ENCODE data around the gene TMEM151B. TPM values are rescaled to one million over a fixed set of nuclear protein-coding genes. Genes with fewer than 3 reads are reported as not detected.

Gene TMEM151B
- total RNA-seq, 1 donor from 2014 or later = not detected

DNA sequence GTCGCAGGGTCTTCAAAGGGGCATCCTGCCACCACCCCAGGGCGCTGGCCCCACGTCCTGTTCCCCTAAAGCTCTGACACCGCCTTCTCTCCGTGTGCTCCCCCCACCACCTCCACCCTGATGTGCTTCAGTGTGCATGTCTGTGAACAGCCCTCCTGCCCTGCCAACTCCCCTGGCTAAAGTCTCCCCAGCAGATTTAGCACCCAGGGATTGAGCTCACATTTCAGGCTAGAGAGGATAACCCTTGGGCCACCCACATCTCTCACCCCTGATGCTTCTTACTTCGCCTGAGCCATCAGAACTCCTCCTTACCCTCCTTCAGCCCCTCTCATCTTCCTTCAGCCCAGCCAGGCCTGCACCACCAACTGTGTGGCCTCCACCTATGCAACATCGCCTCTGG lies 7.5 kb downstream of the TMEM151B start:
- no peak for DNase-seq (ENCODE audit: low spot score)

DNA sequence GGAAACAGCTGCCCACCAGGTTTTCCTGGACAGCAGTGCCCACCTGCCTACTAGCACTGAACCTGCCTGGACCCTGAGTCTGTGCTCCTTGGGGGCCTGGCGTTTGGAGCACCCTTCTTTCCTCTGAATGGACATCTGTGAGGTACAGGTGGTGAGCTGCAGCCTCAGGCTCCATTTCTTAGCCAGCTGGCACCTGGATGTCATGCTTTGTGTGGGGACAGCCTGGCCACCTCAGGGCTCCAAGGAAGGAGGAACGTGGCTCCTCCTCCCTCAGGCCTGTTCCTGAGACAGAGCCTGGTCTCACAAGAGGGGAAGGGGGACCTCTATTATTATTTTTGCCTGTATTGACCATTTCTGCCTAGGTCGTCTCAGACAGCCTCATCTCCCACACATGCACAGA lies 8.1 kb downstream of the TMEM151B start:
- no peak for DNase-seq (ENCODE audit: low spot score)

DNA sequence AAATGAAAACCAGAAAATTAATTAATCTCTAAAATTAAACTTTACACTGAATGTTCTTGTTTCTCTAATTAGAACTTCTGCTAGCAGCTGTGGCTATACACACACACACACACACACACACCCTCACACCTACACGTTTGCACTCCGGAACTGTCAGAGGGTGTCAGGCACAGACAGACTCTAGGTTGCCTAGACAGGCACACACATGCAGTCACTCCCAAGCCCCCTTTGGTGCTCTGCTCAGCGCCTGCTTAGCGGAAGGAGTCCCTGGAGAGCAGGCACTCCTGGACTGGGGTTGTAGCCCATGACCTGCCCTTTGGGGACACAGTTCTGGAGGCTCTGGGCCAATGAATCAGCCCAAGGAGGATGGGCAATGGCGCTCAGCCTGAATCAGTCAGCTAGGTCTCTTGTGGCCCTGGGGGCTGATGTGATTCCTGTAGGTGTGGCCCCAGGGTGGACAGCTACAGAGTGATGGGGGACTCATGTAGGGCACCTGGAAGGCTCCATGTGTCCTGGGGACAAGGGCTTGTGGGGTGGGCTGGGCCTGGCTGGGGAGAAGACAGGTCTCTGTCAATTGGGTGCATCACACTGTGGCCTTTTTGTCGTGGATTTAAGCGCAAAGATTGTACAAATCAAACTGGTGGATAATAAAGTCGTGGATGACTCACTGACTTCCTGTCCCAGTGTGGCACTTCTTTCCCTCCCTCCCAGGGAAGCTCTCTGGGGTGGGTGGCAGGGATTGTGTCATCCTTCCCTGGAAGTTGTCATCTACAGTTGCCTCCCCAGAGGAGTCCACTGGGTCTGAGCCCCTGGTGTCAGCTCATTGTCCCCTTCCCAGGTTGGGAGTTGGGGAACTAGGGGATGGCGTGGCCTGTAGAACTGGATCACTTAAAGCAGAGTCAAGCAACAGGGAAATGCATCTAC lies 8.8 kb downstream of the TMEM151B start:
- DNase-seq (ENCODE audit: low spot score) = no peak

DNA sequence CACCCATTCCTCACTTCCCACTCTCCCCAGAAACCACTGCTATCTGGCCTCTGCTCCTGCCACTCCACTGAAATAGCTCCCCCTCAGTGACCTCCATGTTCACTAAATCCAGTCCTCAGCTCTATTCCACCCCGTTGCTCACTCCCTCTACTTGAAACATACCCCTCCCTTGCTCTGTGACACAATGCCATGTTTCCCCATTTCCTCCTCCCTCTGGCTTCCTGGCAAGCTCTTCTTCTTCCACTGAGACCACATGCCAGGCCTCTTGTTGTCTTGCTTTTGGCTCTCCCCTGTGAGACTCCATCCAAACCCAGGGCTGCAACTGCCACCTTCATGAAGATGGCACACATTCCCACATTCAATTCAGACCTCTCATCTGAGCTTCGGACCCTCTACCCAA lies 13.9 kb downstream of the TMEM151B start:
- no peak for DNase-seq (ENCODE audit: low spot score)

DNA sequence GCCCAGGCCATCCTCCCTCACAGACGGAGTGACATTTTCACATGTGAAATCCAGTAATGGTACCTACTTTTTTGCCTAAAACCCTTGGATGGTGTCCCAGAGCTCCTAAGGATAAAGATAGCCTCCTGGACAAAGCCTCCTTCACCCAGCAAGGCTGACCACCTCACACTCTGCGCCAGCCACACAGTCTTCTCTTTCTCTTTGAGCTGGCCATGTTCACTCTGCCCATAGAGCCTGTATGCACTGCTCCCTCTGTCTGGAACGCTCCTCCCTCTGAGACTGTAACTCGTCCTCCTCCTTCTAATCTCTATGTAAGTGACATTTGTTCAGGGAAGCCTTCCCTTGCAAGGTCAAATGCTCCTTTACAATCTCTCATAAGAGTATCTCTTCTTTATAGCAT lies 14.6 kb downstream of the TMEM151B start:
- DNase-seq (ENCODE audit: low spot score) = no peak

DNA sequence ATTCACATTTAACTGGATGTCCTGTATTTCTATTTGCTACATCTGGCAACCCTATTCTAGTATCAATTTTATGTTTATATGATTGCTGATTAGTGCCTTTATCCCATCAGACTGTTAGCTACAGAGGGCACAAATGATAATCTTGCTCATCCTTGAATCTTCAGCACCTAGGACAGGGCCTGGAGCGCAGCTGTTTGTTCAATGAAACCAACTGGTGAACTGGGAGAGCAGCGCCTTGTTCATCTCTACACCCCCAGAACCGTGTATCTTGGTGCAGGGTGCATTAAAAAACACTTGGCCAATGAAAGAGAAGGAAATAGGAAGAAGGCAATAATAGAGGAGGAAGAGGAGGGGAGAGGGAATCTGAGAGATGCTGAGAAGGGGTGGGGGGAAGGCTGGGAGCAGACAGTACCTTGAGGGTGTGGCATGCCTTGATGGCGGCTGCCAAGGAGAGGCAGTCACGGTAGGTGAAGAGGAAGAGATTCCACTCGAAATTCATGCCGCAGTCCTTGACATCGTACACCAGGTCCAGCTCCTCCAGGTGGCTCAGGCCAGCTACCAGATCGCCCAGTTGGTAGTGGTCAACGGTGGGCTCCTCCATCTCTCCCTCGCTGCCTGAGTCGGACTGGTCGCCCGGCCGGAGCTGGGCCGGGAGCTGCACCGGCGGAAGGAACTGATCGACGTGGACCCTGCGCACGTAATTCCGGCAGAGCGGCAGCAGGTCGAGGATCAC lies 15.5 kb downstream of the TMEM151B start:
- DNase-seq (ENCODE audit: low spot score) = no peak

DNA sequence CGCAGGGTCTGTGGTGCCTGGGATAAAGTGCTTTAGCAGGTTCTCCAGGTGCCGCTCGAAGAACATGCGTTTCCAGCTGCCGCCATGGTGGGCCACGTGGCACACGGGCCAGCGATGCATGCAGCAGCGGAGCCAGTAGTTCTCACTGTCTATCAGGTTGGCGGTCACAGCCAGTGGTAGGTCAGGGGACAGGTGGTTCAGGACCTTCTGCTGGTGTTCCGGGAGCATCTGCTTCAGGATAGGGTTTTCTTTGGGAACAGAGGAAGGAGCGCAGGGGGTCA lies 16.0 kb downstream of the TMEM151B start:
- no peak for DNase-seq (ENCODE audit: low spot score)

DNA sequence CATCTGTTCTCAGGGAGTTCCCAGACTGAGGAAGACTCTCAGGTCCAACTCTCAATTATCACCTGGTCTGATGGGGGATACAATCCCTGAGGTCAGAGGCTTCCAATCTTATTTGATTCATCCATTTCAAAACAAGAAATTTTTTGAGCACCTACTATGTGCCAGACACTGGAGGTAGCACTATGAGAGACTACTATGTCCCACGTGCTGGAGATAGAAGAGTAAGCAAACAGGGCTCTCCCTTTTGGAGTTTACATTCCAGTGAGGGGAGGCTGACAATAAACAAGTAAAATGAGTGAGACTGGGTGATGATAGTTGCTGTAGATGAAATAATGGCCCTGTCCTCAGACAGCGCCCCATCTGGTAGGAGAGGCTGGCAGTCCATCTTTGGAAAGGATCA lies 16.5 kb downstream of the TMEM151B start:
- no peak for DNase-seq (ENCODE audit: low spot score)

DNA sequence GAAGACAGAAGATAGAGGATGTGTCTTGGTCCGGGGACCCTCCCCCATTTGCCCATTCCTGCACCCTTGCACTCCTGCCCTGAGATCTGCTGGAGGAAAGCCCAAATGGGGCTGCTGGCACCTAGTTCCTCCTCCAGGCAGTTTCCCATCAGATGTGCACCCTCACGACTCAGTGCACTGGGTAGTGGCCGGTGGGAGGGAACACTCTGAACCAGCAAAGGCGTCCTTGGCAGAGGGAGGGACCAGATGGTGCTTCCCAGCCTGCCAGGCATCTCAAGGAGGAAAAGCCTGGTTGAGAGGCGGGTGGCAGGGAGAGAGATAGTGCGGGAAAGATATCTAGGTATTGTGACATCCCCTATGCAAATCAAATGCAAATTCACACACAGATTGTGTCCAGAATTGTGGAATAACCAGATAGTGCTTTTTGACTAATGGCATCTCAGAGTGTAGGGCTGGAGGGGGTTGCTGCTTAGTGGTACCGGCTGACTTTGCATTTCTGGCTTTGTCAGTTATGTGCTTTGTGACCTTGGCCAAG lies 19.5 kb downstream of the TMEM151B start:
- DNase-seq (ENCODE audit: low spot score) = no peak

DNA sequence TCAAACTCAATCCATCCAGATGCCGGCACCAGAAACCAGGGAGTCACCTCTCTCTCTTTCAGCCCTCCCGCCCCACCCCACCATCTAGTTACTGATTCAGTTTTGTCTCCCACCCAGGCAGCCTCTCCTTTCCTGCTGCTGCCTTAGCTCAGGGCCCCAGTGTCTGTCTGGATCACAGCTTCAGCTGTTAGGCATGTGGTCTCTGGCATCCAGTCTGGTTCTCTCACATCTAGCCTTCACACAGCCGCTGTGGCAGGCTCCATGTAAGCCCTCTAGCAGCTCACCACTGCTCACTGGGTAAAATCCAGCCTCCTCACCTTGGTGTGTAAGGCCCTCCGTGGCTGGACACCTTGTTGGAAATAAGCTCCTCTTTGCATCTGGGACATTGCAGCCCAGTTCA lies 21.6 kb downstream of the TMEM151B start:
- DNase-seq (ENCODE audit: low spot score) = no peak

DNA sequence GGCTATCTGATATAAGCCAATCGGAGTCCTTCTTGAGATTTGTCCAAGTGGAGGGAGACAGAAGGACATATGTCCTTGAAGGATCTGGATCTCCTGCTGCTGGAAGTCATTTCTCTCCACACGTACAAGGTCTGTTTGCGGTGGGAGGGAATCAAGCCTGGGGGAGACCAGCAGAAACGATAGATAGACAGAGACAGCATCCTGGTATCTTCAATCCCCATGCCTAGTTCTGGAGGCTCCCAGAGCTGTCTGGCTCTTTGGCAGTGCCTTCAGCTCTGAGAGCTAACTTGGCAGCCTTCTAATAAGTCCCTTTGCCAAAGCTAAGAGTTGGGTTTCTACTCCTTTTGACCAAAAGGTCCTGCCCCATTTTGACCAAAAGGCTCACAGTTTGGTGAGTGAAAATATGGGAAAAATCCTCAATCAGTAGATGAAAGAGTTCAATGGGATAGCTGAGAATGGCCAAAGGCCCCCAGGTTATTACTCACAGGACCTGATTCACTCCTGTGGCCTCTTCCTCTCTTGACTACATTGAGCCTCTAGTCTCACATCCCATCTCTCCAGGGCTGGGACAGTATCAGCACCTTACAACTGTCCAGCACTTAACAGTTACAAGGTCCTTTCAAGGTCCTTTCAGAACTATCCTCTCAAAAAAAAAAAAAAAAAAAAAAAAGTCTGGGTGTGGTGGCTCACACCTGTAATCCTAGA lies 22.6 kb downstream of the TMEM151B start:
- no peak for DNase-seq (ENCODE audit: low spot score)

DNA sequence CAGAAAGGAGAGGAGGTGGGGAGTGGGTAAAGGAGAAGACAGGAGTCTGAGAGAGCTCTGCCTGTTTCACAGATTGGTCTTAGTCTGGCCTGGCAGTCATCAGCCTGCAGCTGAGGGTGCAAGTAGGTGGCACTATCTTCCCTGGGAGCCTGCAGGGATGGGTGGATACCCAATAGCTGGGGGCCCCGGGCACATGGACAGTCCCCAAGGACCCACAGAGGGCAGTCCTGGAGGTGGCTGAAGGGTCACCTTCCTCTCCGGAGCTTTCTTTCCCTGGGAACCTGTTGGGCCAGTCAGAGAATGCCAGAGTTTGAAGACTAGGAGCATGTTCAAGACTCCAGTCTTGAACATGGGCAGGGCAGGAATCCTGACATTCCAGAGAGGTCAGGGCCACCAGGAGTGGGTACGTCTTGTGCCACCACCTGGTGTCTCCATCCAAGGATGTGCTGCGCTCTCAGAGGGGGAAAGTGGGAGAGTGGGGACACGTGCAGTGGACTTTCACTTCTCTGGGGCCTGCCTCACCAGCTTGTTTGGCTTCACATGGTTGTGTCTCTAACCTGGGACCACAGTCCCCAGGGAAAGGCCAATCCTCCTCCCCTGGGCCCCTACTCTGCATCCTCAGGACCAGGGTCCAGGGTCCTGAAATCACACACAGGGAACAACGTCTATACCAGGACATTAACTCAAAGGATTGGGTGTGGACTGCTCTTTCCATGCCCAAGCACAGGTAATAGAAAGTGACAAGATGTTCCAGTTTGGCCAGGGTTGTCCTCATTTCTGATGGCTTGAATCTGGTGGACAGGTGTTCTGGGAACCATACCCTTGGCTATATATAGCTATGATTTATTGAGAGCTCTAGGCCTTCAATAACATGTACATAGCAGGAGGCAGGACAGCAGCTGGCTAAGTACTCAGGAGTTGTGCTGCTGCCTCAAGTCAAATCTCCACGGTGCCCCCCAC lies 24.9 kb downstream of the TMEM151B start:
- DNase-seq (ENCODE audit: low spot score) = no peak

DNA sequence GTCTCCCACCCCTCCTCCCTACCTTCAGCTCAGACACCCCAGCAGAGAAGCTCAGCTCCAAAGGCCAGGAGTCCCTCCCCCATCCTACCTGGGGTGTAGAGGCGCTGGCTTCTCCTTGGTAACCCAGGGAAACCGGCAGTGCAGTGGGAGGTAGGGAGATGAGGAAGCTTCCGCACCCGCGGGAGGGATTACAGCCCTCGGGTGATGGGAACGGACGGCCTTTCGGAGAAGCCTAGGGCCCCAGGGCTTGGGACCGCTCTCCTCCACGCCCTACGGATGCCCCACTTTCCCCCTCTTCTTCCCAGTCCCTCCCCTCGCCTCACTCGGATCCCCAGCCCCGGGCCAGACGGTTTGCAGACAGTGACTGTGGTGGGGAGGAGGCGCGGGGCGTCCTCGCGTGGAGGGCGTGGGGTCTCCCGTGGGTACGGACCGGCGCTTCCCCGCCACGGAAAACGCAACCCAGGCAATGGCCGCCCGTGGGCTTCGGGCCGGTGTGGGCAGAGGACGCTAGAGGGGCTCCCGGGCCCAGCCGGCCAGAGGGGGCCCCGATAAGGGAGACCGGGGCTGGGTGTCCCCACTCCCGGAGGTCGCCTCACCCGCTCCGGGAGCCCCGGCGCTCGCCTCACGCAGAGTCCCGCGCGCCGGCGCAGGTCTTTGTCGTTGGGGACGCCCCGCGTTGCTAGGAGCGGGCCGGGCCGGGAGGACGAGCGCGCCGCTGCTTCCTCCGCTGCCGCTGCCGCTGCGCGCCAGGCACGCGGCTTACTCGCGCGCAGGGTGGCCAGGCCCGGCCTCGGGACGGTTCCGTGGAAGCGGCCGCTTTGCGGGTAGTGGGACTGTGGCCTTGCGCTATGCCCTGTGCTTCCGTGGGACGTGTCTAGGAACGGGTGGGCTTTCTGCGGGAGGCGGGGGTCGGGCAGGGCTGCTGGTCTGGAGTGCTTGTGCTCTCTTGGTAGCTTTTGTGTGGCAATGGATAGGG lies 27.1 kb downstream of the TMEM151B start:
- DNase-seq (ENCODE audit: low spot score) = no peak

DNA sequence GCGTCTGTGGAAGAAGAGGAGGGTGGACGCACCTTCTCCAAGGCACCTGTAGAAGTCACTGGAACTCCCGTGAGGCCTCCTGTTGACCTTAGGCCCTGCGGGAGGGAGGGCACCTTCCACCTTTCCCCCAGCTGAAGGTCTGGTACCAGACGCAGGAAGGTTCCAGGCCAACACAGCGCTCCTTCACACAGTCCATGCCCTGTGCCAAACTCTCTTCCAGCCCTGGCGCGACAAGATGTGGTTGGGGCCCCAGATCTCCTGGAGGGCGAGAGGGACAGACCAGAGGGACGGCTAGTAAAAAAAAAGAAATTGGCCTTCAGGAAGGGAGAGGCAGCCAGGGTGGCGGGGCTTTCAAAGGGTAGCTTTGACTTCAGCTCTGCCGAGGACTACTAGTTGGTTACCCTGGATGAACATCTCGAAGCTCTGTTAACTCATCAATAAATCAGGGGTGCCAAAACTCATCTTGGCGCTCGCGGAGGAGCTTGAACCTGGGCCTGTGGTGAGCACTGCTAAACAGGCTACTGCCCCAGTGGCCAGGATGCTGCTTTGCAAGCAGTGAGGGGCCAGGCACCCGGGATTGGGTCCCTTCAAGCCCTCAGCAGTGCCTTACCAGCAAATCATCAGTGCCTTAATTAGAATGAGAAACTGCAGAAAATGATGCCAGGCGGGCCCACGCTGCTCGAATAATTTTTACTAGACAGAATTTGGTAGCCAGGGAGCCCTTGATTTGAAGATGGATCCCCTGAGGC lies 28.0 kb downstream of the TMEM151B start:
- no peak for DNase-seq (ENCODE audit: low spot score)

DNA sequence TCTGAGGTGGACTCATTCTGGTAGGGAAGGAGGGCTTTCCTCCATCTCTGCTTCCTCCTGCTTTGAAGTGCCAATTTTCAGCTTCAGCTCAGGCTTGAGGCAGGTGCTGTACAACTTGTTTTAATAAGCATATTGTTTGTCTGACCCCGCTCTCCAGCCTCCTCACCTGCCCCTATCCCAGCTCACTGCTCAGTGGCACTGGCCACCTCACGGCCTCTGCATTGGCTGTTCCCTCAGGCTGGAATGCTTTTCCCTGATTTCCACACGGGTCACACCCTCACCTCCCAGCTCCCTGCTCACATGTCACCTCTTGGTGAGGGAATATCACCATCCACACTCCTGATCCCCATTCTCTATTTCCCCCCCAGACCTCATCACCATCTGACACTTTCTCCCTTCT lies 28.6 kb downstream of the TMEM151B start:
- no peak for DNase-seq (ENCODE audit: low spot score)

DNA sequence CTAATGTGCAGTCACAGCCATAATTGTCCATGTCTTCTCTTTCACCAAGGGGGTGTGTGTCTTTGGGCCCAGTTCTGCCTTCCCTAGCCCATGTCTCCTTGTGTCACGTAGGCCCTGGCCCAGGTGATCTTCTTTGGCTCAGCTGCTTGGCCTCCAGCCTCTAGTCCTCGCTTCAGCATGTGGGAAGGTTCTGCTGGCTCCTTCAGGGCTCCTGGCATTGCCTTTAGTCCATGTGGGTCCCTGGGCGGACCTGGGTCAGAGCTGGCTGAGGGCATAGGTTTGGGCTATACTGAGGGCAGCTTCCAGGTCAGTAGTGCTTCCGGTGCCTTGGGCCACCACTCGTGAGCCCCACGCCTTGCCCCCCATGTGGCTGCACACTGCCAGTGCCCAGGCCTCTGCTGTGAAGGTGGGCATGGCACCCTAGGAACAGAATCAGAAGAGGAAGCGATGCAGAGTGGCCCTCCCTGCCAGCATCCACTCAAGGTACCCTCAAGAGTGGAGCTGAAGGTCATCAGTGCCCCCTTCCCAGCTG lies 30.1 kb downstream of the TMEM151B start:
- no peak for DNase-seq (ENCODE audit: low spot score)

DNA sequence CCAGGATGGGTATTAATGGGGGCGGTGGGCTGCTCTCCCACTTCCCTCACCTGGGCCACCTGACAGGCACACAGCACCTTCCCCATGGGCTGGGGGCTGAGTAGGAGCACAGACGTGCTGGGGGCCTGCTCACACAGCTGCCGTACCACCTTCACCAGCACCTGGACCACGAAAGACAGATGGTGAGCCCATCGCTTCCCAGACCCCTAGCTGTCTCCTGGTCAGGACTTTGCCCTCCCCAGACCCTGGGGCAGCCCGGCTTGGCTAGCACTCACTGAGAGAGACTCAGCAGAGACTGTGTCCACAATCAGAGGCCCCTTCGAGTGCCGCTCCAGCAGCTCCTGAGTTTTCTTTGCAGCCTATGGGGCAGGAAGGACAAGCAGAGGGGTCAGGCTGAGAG lies 30.9 kb downstream of the TMEM151B start:
- DNase-seq (ENCODE audit: low spot score) = no peak

DNA sequence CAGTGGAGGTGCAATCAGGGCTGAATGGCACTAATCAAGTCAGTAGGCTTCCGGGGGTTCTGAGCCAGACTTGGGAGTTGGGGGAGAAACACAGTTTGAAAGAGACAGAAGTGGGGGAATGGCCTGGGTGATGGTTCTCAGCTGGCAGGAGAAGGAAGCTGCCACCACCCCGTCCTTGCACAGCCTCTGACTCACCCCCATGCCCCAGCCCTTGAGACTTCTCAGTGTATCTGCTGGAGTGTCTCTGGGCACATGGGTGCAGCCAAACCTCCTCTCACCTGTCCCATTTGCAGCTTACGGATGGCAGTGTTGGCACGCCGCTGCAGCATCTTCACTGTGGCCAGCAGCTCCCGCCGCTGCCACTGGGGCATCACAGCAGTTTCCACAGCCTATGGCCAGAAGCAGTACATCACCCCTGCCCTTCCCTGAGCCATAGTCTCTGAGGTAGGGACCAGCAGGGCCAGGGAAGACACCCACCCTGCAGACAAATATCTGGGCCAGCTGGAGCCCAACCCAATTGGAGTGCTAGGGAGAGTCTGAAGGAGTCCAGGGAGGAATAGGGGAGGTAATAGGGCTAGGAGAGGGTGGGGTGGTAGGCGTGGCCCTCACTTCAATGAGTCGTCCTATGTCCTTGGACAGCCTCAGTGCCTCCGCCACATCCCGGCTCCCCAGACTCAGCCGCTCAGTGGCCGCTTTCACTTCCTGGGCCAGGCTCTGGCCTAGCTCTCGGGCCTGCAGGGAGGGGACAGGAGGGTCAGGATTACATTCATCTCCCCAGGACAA lies 31.7 kb downstream of the TMEM151B start:
- no peak for DNase-seq (ENCODE audit: low spot score)

All from mesenteric fat pad (tissue), 1 donor.